KMS-11 (cell line): ENCODE results near the gene CYP26B1.

Experiments
- H2AFZ ChIP-seq: fragments of 200-600 bp; sonication (generic); 2 replicates; pipeline ENCODE4 v1.6.1; 2016; ENCODE audit warnings: antibody characterized with exemption, mixed run types, low read depth
- H3K27ac ChIP-seq: fragments of 200-600 bp; sonication (generic); 2 replicates; pipeline ENCODE4 v1.6.1; 2016; ENCODE audit warnings: mild to moderate bottlenecking, mixed run types
- H3K27me3 ChIP-seq: fragments of 200-600 bp; sonication (generic); 2 replicates; pipeline ENCODE4 v1.6.1; 2017; ENCODE audit warnings: mild to moderate bottlenecking, low read depth, mixed run types, moderate library complexity; ENCODE audit not compliant: insufficient read depth
- H3K36me3 ChIP-seq: fragments of 200-600 bp; sonication (generic); 2 replicates; pipeline ENCODE4 v1.6.1; 2017; ENCODE audit warnings: mild to moderate bottlenecking, mixed run types; ENCODE audit not compliant: insufficient read depth
- H3K4me1 ChIP-seq: fragments of 200-600 bp; sonication (generic); 2 replicates; pipeline ENCODE4 v1.6.1; 2016; ENCODE audit warnings: mild to moderate bottlenecking, low read depth, mixed run types; ENCODE audit not compliant: poor library complexity, severe bottlenecking
- H3K4me2 ChIP-seq: fragments of 200-600 bp; sonication (generic); 2 replicates; pipeline ENCODE4 v1.7.0; 2016; ENCODE audit warnings: mild to moderate bottlenecking, mixed run types
- H3K4me3 ChIP-seq: fragments of 200-600 bp; sonication (generic); IDR thresholded peaks from 2 replicates; pipeline ENCODE4 v1.6.1; 2017; ENCODE audit warnings: low read depth, low read length, mixed read lengths; ENCODE audit not compliant: insufficient read depth
- H3K79me2 ChIP-seq: fragments of 200-600 bp; sonication (generic); 2 replicates; pipeline ENCODE4 v1.6.1; 2016; ENCODE audit warnings: low read depth, mixed run types; ENCODE audit not compliant: insufficient read depth
- H3K9ac ChIP-seq: fragments of 200-600 bp; sonication (generic); 2 replicates; pipeline ENCODE4 v1.6.1; 2016; ENCODE audit warnings: mild to moderate bottlenecking, mixed run types
- H4K20me1 ChIP-seq: fragments of 200-600 bp; sonication (generic); 2 replicates; pipeline ENCODE4 v1.6.1; 2016; ENCODE audit warnings: mild to moderate bottlenecking, mixed run types; ENCODE audit not compliant: insufficient read depth
- TF ChIP-seq, protein P1 (sequence below): fragments of 200-600 bp; sonication (generic); conservative IDR thresholded peaks from 2 replicates; pipeline ENCODE4 v1.6.1; 2017; ENCODE audit warnings: low read depth, mild to moderate bottlenecking, antibody characterized with exemption, low read length, moderate library complexity, mixed read lengths

CYP26B1 gene, protein sequence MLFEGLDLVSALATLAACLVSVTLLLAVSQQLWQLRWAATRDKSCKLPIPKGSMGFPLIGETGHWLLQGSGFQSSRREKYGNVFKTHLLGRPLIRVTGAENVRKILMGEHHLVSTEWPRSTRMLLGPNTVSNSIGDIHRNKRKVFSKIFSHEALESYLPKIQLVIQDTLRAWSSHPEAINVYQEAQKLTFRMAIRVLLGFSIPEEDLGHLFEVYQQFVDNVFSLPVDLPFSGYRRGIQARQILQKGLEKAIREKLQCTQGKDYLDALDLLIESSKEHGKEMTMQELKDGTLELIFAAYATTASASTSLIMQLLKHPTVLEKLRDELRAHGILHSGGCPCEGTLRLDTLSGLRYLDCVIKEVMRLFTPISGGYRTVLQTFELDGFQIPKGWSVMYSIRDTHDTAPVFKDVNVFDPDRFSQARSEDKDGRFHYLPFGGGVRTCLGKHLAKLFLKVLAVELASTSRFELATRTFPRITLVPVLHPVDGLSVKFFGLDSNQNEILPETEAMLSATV

DNA sequence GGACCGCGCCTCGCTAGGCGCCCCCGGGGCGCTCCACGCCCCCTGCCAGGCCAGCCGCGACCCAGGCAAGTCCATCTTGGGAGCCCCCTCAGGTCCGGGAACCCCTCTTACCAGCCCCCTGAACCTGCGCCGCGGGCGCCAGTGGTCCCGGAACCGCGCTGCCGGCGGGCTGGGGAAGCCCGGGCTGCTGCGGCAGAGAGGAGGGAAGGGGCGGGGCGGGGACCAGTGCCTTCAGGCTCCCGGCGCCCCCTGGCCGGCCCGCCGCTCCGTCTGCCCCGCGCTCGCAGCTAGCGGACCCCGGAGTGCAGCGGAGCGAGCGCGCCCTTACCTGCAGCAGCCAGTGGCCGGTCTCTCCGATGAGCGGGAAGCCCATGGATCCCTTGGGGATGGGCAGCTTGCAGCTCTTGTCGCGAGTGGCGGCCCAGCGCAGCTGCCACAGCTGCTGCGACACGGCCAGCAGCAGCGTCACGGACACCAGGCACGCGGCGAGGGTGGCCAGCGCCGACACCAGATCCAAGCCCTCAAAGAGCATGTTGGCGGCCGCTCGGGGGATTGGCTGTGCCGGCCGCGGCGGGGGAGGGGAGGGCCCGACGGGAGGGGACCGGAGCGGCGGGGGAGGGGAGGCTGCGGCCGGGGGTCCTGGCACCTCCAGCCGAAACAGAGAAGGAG is at the start of gene CYP26B1:
Gene CYP26B1, minus strand, starts transcription at position 560 of the 669 bp plus-strand sequence. Its CDS starts 28 bp downstream, at position 532.
- Histone ChIP-seq H3K9ac (no peak within 1 kb of the TSS), H3K4me2 (peak within 1 kb of the TSS; percentile 96), H3K4me3 (no peak within 1 kb of the TSS), H2AFZ (peak within 1 kb of the TSS; percentile 76; the same call in 1 of the 2 replicates), H3K27ac (no peak within 1 kb of the TSS), H3K4me1 (peaks cover 21% of the 10 kb centered on the region), H3K36me3 (no peaks in the 10 kb centered on the region), H4K20me1 (no peaks in the 10 kb centered on the region), H3K27me3 (peaks cover 49% of the 10 kb centered on the region), H3K79me2 (no peaks in the 10 kb centered on the region)
- TF ChIP-seq, protein P1, sequence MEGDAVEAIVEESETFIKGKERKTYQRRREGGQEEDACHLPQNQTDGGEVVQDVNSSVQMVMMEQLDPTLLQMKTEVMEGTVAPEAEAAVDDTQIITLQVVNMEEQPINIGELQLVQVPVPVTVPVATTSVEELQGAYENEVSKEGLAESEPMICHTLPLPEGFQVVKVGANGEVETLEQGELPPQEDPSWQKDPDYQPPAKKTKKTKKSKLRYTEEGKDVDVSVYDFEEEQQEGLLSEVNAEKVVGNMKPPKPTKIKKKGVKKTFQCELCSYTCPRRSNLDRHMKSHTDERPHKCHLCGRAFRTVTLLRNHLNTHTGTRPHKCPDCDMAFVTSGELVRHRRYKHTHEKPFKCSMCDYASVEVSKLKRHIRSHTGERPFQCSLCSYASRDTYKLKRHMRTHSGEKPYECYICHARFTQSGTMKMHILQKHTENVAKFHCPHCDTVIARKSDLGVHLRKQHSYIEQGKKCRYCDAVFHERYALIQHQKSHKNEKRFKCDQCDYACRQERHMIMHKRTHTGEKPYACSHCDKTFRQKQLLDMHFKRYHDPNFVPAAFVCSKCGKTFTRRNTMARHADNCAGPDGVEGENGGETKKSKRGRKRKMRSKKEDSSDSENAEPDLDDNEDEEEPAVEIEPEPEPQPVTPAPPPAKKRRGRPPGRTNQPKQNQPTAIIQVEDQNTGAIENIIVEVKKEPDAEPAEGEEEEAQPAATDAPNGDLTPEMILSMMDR: no peak

DNA sequence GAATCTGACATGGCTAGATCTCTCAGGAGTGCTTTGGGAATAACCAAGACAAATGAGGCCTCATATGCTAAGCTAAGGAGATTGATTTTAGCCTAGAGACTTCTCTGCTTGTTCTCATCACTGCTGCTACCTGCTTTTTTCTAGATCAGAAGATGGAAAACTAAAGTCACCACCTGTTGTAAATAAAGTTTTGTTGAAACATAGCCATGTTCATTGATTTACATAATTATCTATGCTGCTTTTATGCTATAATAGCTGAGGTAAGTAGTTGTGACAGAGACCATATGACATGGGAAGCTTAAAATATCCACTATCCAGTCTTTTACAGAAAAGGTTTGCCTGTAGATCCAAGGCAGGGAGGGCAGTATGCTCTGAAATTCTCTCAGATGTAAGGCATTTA is 46.1 kb upstream of the CYP26B1 start:
- H3K4me3 ChIP-seq: no peak overlapping the region
- H3K4me1 ChIP-seq: no peaks in the 10 kb centered on the region
- H3K79me2 ChIP-seq: no peaks in the 10 kb centered on the region
- no peaks in the 10 kb centered on the region for H4K20me1 ChIP-seq
- TF ChIP-seq, protein P1: no peak
- no peak overlapping the region for H3K27ac ChIP-seq
- no peaks in the 10 kb centered on the region for H3K36me3 ChIP-seq
- H3K9ac ChIP-seq: no peak overlapping the region
- H3K27me3 ChIP-seq: no peaks in the 10 kb centered on the region
- no peak overlapping the region for H2AFZ ChIP-seq
- H3K4me2 ChIP-seq: no peak overlapping the region

DNA sequence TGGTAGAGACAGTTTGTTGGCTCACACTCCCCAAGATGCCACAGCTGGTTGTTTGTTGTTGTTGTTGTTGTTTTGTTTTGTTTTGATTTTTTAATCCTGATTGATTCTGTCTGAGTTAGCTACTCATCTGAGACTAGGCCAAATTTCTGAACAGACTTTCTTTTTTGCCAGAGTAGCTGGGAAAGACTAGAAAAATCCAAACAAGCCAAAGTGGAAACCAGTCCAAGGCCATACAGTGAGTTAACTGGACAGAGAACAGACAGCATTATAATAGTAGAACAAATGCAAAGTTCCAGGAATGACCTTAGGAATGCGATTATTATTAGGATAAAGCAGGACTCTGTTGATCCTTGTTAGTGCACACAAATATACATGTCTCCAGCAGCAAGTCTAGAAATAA is 43.8 kb upstream of the CYP26B1 start:
- Histone ChIP-seq H3K36me3 (no peaks in the 10 kb centered on the region), H3K4me2 (no peak overlapping the region), H3K27me3 (no peaks in the 10 kb centered on the region), H3K4me3 (no peak overlapping the region), H3K79me2 (no peaks in the 10 kb centered on the region), H3K4me1 (no peaks in the 10 kb centered on the region), H2AFZ (no peak overlapping the region), H4K20me1 (no peaks in the 10 kb centered on the region), H3K9ac (no peak overlapping the region), H3K27ac (no peak overlapping the region)
- TF ChIP-seq, protein P1: no peak

DNA sequence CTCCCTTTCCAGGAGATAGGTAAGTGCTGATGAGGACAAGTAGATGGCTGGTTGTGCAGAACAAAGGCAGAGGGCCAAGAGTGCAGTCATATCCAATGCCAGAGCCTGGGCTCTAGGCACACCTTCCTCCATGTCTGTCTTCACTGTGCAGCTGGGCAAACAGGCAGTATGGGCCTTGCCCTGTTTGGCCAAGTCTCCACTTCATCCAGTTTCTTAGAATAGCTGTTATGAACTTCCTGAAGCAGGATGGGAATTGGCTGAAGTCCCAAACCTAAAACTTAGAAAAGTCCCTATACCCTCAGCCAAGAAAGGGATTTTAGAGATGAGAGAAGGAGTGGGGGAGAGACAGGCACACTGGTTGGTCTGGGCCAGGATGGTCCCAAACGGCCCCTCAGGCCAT is 37.5 kb upstream of the CYP26B1 start:
- H3K4me2 ChIP-seq: no peak overlapping the region
- H3K27ac ChIP-seq: no peak overlapping the region
- H3K27me3 ChIP-seq: no peaks in the 10 kb centered on the region
- no peaks in the 10 kb centered on the region for H4K20me1 ChIP-seq
- no peak overlapping the region for H3K4me3 ChIP-seq
- no peaks in the 10 kb centered on the region for H3K4me1 ChIP-seq
- TF ChIP-seq, protein P1: no peak
- H3K36me3 ChIP-seq: no peaks in the 10 kb centered on the region
- H2AFZ ChIP-seq: no peak overlapping the region
- H3K9ac ChIP-seq: no peak overlapping the region
- no peaks in the 10 kb centered on the region for H3K79me2 ChIP-seq
